ENCODE results near the gene IGSF21. TPM values are rescaled to one million over a fixed set of nuclear protein-coding genes. Genes with fewer than 3 reads are reported as not detected.

IGSF21 gene
- total RNA-seq, 1 experiment from 2014 or later = not detected

DNA sequence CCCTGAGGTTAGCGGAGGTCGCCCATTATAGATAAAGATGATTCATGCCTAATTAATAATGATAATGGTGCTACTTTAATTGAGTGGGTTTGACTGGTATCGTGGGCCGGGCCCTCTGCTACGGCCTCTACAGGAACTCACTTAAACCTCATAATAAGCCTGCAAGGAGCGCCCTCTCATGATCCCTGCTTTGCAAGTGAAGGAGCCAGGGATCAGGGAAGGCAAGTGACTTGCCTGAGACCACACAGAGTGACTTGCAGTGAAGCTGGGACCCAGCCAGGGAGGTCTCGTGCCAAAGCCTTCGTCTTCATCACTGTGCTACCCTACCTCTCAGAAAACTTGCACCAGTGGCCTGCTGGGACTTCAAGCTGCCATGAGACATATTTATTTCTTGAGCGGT, 206.8 kb downstream of the IGSF21 start:
- intact Hi-C loops (cut with micrococcal nuclease) = no loop called here
- H3K36me3 Mint-ChIP-seq (ENCODE audit: insufficient read depth, unreplicated experiment) = peaks cover 6% of the 10 kb centered on the region
- H3K9me3 Mint-ChIP-seq (ENCODE audit: unreplicated experiment) = peaks cover 20% of the 10 kb centered on the region

DNA sequence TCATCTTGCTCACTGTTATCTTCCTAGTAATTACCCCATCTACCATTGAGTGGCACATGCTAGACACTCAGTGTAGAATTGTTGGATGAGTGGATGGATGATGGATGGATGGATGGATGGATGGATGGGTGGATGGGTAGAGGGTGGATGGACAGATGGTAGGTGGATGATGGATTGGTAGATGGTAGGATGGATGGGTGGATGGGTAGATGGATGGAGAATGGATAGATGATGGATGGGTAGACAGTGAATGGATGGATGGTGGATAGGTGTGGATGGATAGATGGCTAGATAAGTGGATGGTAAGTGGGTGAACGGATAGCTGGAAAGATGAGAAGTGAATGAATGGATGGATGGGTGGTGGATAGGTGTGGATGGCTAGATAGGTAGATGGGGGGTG, 207.9 kb downstream of the IGSF21 start:
- POLR2A ChIA-PET = no interaction called here
- Mint-ChIP-seq H3K27ac (ENCODE audit: low read depth, unreplicated experiment) (no peak overlapping the region), H3K9me3 (ENCODE audit: unreplicated experiment) (peaks cover 26% of the 10 kb centered on the region), H3K4me3 (ENCODE audit: unreplicated experiment) (no peak overlapping the region), H3K36me3 (ENCODE audit: insufficient read depth, unreplicated experiment) (peaks cover 6% of the 10 kb centered on the region), H3K27me3 (ENCODE audit: insufficient read depth, unreplicated experiment) (no peaks in the 10 kb centered on the region), H3K4me1 (ENCODE audit: insufficient read depth, unreplicated experiment) (no peaks in the 10 kb centered on the region)
- CTCF ChIA-PET = interaction anchor here (0.6 kb wide), 1 partner anchor 268 kb away, joined by 3 read pairs; no protein-coding TSS in a partner anchor
- intact Hi-C loops (cut with micrococcal nuclease) = no loop called here
- TF ChIP-seq, protein P1, sequence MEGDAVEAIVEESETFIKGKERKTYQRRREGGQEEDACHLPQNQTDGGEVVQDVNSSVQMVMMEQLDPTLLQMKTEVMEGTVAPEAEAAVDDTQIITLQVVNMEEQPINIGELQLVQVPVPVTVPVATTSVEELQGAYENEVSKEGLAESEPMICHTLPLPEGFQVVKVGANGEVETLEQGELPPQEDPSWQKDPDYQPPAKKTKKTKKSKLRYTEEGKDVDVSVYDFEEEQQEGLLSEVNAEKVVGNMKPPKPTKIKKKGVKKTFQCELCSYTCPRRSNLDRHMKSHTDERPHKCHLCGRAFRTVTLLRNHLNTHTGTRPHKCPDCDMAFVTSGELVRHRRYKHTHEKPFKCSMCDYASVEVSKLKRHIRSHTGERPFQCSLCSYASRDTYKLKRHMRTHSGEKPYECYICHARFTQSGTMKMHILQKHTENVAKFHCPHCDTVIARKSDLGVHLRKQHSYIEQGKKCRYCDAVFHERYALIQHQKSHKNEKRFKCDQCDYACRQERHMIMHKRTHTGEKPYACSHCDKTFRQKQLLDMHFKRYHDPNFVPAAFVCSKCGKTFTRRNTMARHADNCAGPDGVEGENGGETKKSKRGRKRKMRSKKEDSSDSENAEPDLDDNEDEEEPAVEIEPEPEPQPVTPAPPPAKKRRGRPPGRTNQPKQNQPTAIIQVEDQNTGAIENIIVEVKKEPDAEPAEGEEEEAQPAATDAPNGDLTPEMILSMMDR (IDR thresholded peaks at IDR 0.05; ENCODE audit: unreplicated experiment) = no peak
- DNase-seq (ENCODE audit: unreplicated experiment) = no peak
- BruUV-seq (replicated peaks) = no TSS peak

More for the DNA sequence above, 206.8 kb downstream of the IGSF21 start:
- ChIA-PET CTCF (no interaction called here), POLR2A (no interaction called here)
- no peaks in the 10 kb centered on the region for H3K27me3 Mint-ChIP-seq (ENCODE audit: insufficient read depth, unreplicated experiment)
- TF ChIP-seq, protein P1 (IDR thresholded peaks at IDR 0.05; ENCODE audit: unreplicated experiment) = no peak
- no TSS peak for BruUV-seq (replicated peaks)
- H3K4me1 Mint-ChIP-seq (ENCODE audit: insufficient read depth, unreplicated experiment) = no peaks in the 10 kb centered on the region
- no peak overlapping the region for H3K4me3 Mint-ChIP-seq (ENCODE audit: unreplicated experiment)
- DNase-seq (ENCODE audit: unreplicated experiment) = no peak
- no peak overlapping the region for H3K27ac Mint-ChIP-seq (ENCODE audit: low read depth, unreplicated experiment)

DNA sequence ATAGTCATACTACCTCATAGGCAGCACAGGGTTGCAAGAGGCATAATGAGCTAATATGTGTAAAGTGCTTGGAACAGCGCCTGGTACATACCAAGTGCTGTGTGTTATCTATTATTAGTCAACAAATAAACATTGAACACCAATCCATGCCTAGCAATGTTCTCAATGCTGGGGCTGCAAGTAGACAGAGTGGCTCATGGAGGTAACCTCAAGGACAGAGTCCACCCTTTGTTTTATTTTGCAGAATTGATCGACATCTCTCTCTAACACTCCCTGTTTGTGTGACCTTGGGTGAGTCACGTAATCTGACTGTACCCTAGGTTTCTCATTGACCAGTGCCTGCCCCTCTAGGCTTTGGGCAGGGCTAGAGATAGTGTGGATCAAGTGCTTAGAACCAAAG, 209.2 kb downstream of the IGSF21 start:
- peaks cover 26% of the 10 kb centered on the region for H3K9me3 Mint-ChIP-seq (ENCODE audit: unreplicated experiment)
- POLR2A ChIA-PET = no interaction called here
- TF ChIP-seq, protein P1 (IDR thresholded peaks at IDR 0.05; ENCODE audit: unreplicated experiment) = no peak

DNA sequence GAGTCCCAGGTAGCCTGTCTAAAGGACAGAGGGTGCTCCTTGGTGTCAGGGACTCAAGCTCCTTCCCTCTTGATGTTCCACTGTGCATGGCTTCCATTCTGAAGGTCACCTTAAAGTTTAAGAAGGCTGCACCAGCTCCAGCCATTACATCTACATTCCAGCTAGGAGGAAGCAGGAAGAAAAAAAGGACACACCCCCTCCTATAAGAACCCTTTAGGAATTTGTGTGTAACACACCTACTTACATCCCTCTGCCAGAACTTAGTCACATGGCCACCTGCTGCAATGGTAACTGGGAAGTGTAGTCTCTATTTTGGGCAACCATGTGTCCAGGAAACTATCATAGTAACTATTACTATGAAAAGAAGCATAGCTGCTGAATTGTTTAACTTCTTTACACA, 211.5 kb downstream of the IGSF21 start:
- Mint-ChIP-seq H3K36me3 (ENCODE audit: insufficient read depth, unreplicated experiment) (peaks cover 6% of the 10 kb centered on the region), H3K4me3 (ENCODE audit: unreplicated experiment) (no peak overlapping the region), H3K27ac (ENCODE audit: low read depth, unreplicated experiment) (no peak overlapping the region), H3K4me1 (ENCODE audit: insufficient read depth, unreplicated experiment) (no peaks in the 10 kb centered on the region), H3K9me3 (ENCODE audit: unreplicated experiment) (peaks cover 26% of the 10 kb centered on the region), H3K27me3 (ENCODE audit: insufficient read depth, unreplicated experiment) (no peaks in the 10 kb centered on the region)
- TF ChIP-seq, protein P1 (IDR thresholded peaks at IDR 0.05; ENCODE audit: unreplicated experiment) = no peak
- CTCF ChIA-PET = no interaction called here
- POLR2A ChIA-PET = no interaction called here
- no TSS peak for BruUV-seq (replicated peaks)
- no peak for DNase-seq (ENCODE audit: unreplicated experiment)
- intact Hi-C loops (cut with micrococcal nuclease) = no loop called here

More for the DNA sequence above, 209.2 kb downstream of the IGSF21 start:
- no peaks in the 10 kb centered on the region for H3K4me1 Mint-ChIP-seq (ENCODE audit: insufficient read depth, unreplicated experiment)
- H3K27ac Mint-ChIP-seq (ENCODE audit: low read depth, unreplicated experiment) = no peak overlapping the region
- H3K36me3 Mint-ChIP-seq (ENCODE audit: insufficient read depth, unreplicated experiment) = peaks cover 6% of the 10 kb centered on the region
- no TSS peak for BruUV-seq (replicated peaks)
- no peak overlapping the region for H3K4me3 Mint-ChIP-seq (ENCODE audit: unreplicated experiment)
- intact Hi-C loops (cut with micrococcal nuclease) = no loop called here
- CTCF ChIA-PET = no interaction called here
- no peak for DNase-seq (ENCODE audit: unreplicated experiment)
- H3K27me3 Mint-ChIP-seq (ENCODE audit: insufficient read depth, unreplicated experiment) = no peaks in the 10 kb centered on the region
